BE2C (cell line): Measurements from ENCODE around the gene CCR5AS.

Experiments
- DNase-seq: peaks from one replicate; pipeline ENCODE4 v3.0.0-alpha.2; 2020
- H3K27me3 ChIP-seq: fragments of 250-450 bp; sonication (Bioruptor Pico); 2 replicates; pipeline ENCODE4 v1.5.1; 2020; ENCODE audit warnings: mild to moderate bottlenecking
- H3K36me3 ChIP-seq: fragments of 250-450 bp; sonication (Bioruptor Pico); 2 replicates; pipeline ENCODE4 v1.5.1; 2020; ENCODE audit warnings: mild to moderate bottlenecking
- H3K4me1 ChIP-seq: fragments of 250-450 bp; sonication (Bioruptor Pico); 2 replicates; pipeline ENCODE4 v1.5.1; 2020
- H3K4me3 ChIP-seq: 2 replicates; pipeline ENCODE4 v1.5.1; 2011; ENCODE audit warnings: low read depth, low read length
- H3K9me3 ChIP-seq: fragments of 250-450 bp; sonication (Bioruptor Pico); 2 replicates; pipeline ENCODE4 v1.5.1; 2020
- TF ChIP-seq, protein P1 (sequence below): IDR thresholded peaks from 2 replicates; pipeline ENCODE4 v1.5.1; 2012; ENCODE audit warnings: mild to moderate bottlenecking, low read depth, low read length

CCR5AS gene

DNA sequence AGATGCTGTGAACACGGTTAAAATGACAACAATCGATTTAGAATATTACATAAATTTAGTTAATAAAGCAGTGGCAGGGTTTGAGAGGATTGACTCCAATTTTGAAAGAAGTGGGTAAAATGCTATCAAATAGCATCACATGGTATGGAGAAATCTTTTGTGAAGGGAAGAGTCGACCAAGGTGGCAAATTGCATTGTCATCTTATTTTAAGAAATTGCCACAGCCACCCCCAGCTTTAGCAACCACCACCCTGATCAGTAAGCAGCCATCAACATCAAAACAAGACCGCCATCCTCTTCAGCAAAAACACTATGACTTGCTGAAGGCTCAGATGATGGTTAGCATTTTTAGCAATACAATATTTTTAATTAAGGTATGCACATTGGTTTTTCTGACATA is 41.8 kb downstream of the CCR5AS start:
- TF ChIP-seq, protein P1, sequence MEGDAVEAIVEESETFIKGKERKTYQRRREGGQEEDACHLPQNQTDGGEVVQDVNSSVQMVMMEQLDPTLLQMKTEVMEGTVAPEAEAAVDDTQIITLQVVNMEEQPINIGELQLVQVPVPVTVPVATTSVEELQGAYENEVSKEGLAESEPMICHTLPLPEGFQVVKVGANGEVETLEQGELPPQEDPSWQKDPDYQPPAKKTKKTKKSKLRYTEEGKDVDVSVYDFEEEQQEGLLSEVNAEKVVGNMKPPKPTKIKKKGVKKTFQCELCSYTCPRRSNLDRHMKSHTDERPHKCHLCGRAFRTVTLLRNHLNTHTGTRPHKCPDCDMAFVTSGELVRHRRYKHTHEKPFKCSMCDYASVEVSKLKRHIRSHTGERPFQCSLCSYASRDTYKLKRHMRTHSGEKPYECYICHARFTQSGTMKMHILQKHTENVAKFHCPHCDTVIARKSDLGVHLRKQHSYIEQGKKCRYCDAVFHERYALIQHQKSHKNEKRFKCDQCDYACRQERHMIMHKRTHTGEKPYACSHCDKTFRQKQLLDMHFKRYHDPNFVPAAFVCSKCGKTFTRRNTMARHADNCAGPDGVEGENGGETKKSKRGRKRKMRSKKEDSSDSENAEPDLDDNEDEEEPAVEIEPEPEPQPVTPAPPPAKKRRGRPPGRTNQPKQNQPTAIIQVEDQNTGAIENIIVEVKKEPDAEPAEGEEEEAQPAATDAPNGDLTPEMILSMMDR: no peak
- no peaks in the 10 kb centered on the region for H3K27me3 ChIP-seq
- no peaks in the 10 kb centered on the region for H3K9me3 ChIP-seq
- no peaks in the 10 kb centered on the region for H3K36me3 ChIP-seq
- no peak overlapping the region for H3K4me3 ChIP-seq
- no peak for DNase-seq
- no peaks in the 10 kb centered on the region for H3K4me1 ChIP-seq

GRCh38 chr3:46361408-46362283 is 45.2 kb downstream of the CCR5AS start:
- no peaks in the 10 kb centered on the region for H3K9me3 ChIP-seq
- no peaks in the 10 kb centered on the region for H3K4me1 ChIP-seq
- TF ChIP-seq, protein P1: no peak
- no peak overlapping the region for H3K4me3 ChIP-seq
- H3K36me3 ChIP-seq: no peaks in the 10 kb centered on the region
- no peaks in the 10 kb centered on the region for H3K27me3 ChIP-seq
- no peak for DNase-seq

GRCh38 chr3:46360907-46361306 is 46.0 kb downstream of the CCR5AS start:
- no peak for DNase-seq
- Histone ChIP-seq H3K27me3 (no peaks in the 10 kb centered on the region), H3K36me3 (no peaks in the 10 kb centered on the region), H3K4me1 (no peaks in the 10 kb centered on the region), H3K9me3 (no peaks in the 10 kb centered on the region), H3K4me3 (no peak overlapping the region)
- TF ChIP-seq, protein P1: no peak

GRCh38 chr3:46359733-46360493 is 47.0 kb downstream of the CCR5AS start:
- no peaks in the 10 kb centered on the region for H3K36me3 ChIP-seq
- TF ChIP-seq, protein P1: no peak
- DNase-seq: no peak

GRCh38 chr3:46358466-46358865 is 48.4 kb downstream of the CCR5AS start:
- TF ChIP-seq, protein P1: no peak
- Histone ChIP-seq H3K27me3 (no peaks in the 10 kb centered on the region), H3K4me3 (no peak overlapping the region), H3K4me1 (no peaks in the 10 kb centered on the region), H3K9me3 (no peaks in the 10 kb centered on the region), H3K36me3 (no peaks in the 10 kb centered on the region)
- DNase-seq: no peak

More at GRCh38 chr3:46359733-46360493, 47.0 kb downstream of the CCR5AS start:
- Histone ChIP-seq H3K27me3 (no peaks in the 10 kb centered on the region), H3K9me3 (no peaks in the 10 kb centered on the region), H3K4me1 (no peaks in the 10 kb centered on the region), H3K4me3 (no peak overlapping the region)
